IMR-90 (cell line): ENCODE results near the gene MADCAM1. TPM values are rescaled to one million over a fixed set of nuclear protein-coding genes. Genes with fewer than 3 reads are reported as not detected.

ENCODE experiments used
- ATAC-seq: fragments of 200-7000 bp; cut with Tn5 transposase; 2 replicates; pipeline ENCODE4 v1.9.1; 2020; ENCODE audit warnings: low read depth, mild to moderate bottlenecking, moderate library complexity
- BruUV-seq: library from RNA; stranded (reverse); fragments of 400-500 nt; replicated peaks from 2 replicates; lab custom pipeline; 2021; lab: Mats Ljungman, UMichigan
- CTCF ChIA-PET: fragments of 300-600 bp; formaldehyde crosslinking; extraction: SDS; loops from one replicate; lab custom pipeline; 2021; ENCODE audit warnings: antibody characterized with exemption; lab: Yijun Ruan, JAX
- POLR2A ChIA-PET: fragments of 300-600 bp; sonication (Branson Sonifier 250); formaldehyde crosslinking; loops from one replicate; lab custom pipeline; 2022; ENCODE audit warnings: antibody characterized with exemption; ENCODE audit not compliant: unreplicated experiment; lab: Charles Lee
- DNase-seq: peaks from one replicate; pipeline ENCODE4 v3.0.0; 2013
- H2AFZ ChIP-seq: replicated peaks from 2 replicates; pipeline ENCODE3; 2013; ENCODE audit warnings: low read length, mild to moderate bottlenecking; ENCODE audit not compliant: poor library complexity
- H2AK5ac ChIP-seq: 2 replicates; pipeline ENCODE4 v1.6.1; 2013; ENCODE audit warnings: low read depth, low read length, inconsistent platforms
- H2AK9ac ChIP-seq: replicated peaks from 2 replicates; pipeline ENCODE3; 2013; ENCODE audit warnings: mild to moderate bottlenecking, low read depth, low read length, moderate library complexity; ENCODE audit not compliant: poor library complexity
- H2BK120ac ChIP-seq: 2 replicates; pipeline ENCODE4 v1.6.1; 2013; ENCODE audit warnings: low read depth, low read length, inconsistent platforms
- H2BK15ac ChIP-seq: 3 replicates; pipeline ENCODE4 v1.6.1; 2013; ENCODE audit warnings: low read depth, low read length, inconsistent platforms
- H2BK20ac ChIP-seq: 2 replicates; pipeline ENCODE4 v1.6.1; 2013; ENCODE audit warnings: low read depth, mild to moderate bottlenecking, inconsistent platforms, low read length, moderate library complexity
- H2BK5ac ChIP-seq: 2 replicates; pipeline ENCODE4 v1.6.1; 2013; ENCODE audit warnings: mild to moderate bottlenecking, low read depth, low read length, inconsistent platforms; ENCODE audit not compliant: poor library complexity, severe bottlenecking
- H3K14ac ChIP-seq: replicated peaks from 2 replicates; pipeline ENCODE4 v1.6.1; 2013; ENCODE audit warnings: low read depth, low read length, inconsistent platforms
- H3K18ac ChIP-seq: 2 replicates; pipeline ENCODE4 v1.6.1; 2013; ENCODE audit warnings: low read depth, low read length, control low read depth
- H3K23ac ChIP-seq: 2 replicates; pipeline ENCODE4 v1.6.1; 2013; ENCODE audit warnings: low read depth, low read length, inconsistent platforms
- H3K27ac ChIP-seq: 2 replicates; pipeline ENCODE4 v1.5.1; 2013; ENCODE audit warnings: mild to moderate bottlenecking, control low read depth, low read length; ENCODE audit not compliant: insufficient read depth
- H3K27me3 ChIP-seq: 2 replicates; pipeline ENCODE4 v1.6.1; 2013; ENCODE audit warnings: low read length; ENCODE audit not compliant: control insufficient read depth, insufficient read depth
- H3K36me3 ChIP-seq: 2 replicates; pipeline ENCODE4 v1.6.1; 2013; ENCODE audit warnings: low read length, mixed read lengths; ENCODE audit not compliant: control insufficient read depth, insufficient read depth
- H3K4ac ChIP-seq: 2 replicates; pipeline ENCODE4 v1.6.1; 2013; ENCODE audit warnings: low read depth, low read length, inconsistent platforms
- H3K4me1 ChIP-seq: 2 replicates; pipeline ENCODE4 v1.6.1; 2013; ENCODE audit warnings: low read length, mixed read lengths; ENCODE audit not compliant: control insufficient read depth, insufficient read depth
- H3K4me2 ChIP-seq: 2 replicates; pipeline ENCODE4 v1.6.1; 2013; ENCODE audit warnings: low read depth, mild to moderate bottlenecking, control low read depth, low read length, moderate library complexity
- H3K4me3 ChIP-seq: 2 replicates; pipeline ENCODE4 v1.5.1; 2013; ENCODE audit warnings: low read depth, mild to moderate bottlenecking, control low read depth, low read length, moderate library complexity; ENCODE audit not compliant: insufficient read depth
- H3K56ac ChIP-seq: 2 replicates; pipeline ENCODE4 v1.6.1; 2013; ENCODE audit warnings: low read length, inconsistent platforms; ENCODE audit not compliant: insufficient read depth; ENCODE audit errors: extremely low read depth
- H3K79me1 ChIP-seq, 2 experiments: 2 replicates each; pipeline ENCODE4 v1.6.1; 2013; ENCODE audit warnings: low read length in 2 of 2, inconsistent platforms in 1 of 2, low read depth in 1 of 2
- H3K9ac ChIP-seq: 2 replicates; pipeline ENCODE4 v1.6.1; 2013; ENCODE audit warnings: low read depth, low read length, control low read depth
- H3K9me1 ChIP-seq: 2 replicates; pipeline ENCODE4 v1.6.1; 2013; ENCODE audit warnings: low read length, inconsistent platforms; ENCODE audit not compliant: insufficient read depth
- H3K9me3 ChIP-seq: 2 replicates; pipeline ENCODE4 v1.6.1; 2013; ENCODE audit warnings: low read length; ENCODE audit not compliant: control insufficient read depth, insufficient read depth
- H4K20me1 ChIP-seq: 2 replicates; pipeline ENCODE4 v1.6.1; 2013; ENCODE audit warnings: low read length, inconsistent platforms; ENCODE audit not compliant: insufficient read depth
- H4K5ac ChIP-seq: 2 replicates; pipeline ENCODE4 v1.6.1; 2013; ENCODE audit warnings: mild to moderate bottlenecking, low read depth, low read length, control low read depth
- H4K8ac ChIP-seq, 2 experiments: 2 replicates each; pipeline ENCODE4 v1.6.1; 2013; ENCODE audit warnings: low read depth in 2 of 2, low read length in 2 of 2, control low read depth in 1 of 2, inconsistent platforms in 1 of 2
- H4K91ac ChIP-seq: 2 replicates; pipeline ENCODE4 v1.6.1; 2013; ENCODE audit warnings: low read depth, low read length, inconsistent platforms; ENCODE audit not compliant: insufficient read depth
- ELK1 ChIP-seq: fragments of 150-350 bp; IDR thresholded peaks from 2 replicates; pipeline ENCODE4 v1.6.1; 2016; ENCODE audit warnings: low read depth, mild to moderate bottlenecking, low read length, moderate library complexity, borderline replicate concordance
- FOS ChIP-seq: fragments of 150-350 bp; IDR thresholded peaks from 2 replicates; pipeline ENCODE4 v1.6.1; 2016; ENCODE audit warnings: low read depth, low read length
- RCOR1 ChIP-seq: IDR thresholded peaks from 2 replicates; pipeline ENCODE4 v1.6.1; 2012; ENCODE audit warnings: mild to moderate bottlenecking, low read length, improper control_type of control experiment; ENCODE audit not compliant: insufficient replicate concordance
- USF2 ChIP-seq: fragments of 150-350 bp; IDR thresholded peaks from 2 replicates; pipeline ENCODE4 v1.6.1; 2017; ENCODE audit warnings: mild to moderate bottlenecking, antibody characterized with exemption, low read length, low read depth
- WGBS, 2 experiments: methylation state at CpG; one replicate each; pipeline versions ENCODE4 v1.1.5 to v1.1.7; 2013; ENCODE audit warnings: missing lambda C conversion rate in 2 of 2; ENCODE audit not compliant: insufficient read length in 1 of 2; ENCODE audit errors: extremely low coverage in 2 of 2; 5-methylcytosine and 5-hydroxymethylcytosine counted together
- dilution Hi-C: fragments of 300-500 bp; cut with HindIII; formaldehyde crosslinking; loops from one replicate; pipeline ENCODE4 v1.14.3; 2018; ENCODE audit warnings: low sequenced_read_pairs; ENCODE audit not compliant: unreplicated experiment
- in situ Hi-C: fragments of 300-500 bp; cut with MboI; formaldehyde crosslinking; loops from 3 replicates; pipeline ENCODE4 v1.14.3; 2019; ENCODE audit warnings: low sequenced_read_pairs, inconsistent platforms, mixed read lengths
- intact Hi-C: fragments of 100-400 bp; cut with micrococcal nuclease; formaldehyde crosslinking; loops from 2 replicates; pipeline ENCODE4 v1.10.0; 2022
- polyA plus RNA-seq, 3 experiments: library from polyadenylated mRNA; depleted of rRNA; stranded (reverse); fragments of >200 nt; gene quantifications; 2 replicates each; pipeline ENCODE4 v1.2.3, GENCODE V29; 2012; ENCODE audit warnings: low replicate concordance in 1 of 3
- total RNA-seq: library from RNA; depleted of rRNA; stranded (reverse); fragments of >200 nt; gene quantifications from 2 replicates; pipeline ENCODE4 v1.2.3, GENCODE V29; 2012

MADCAM1 gene
- total and polyA plus RNA-seq, 2 of the 4 experiments (the other 2 are of a cell fraction) = 0.24 TPM; not detected in 1

- no peak for TF ChIP-seq ELK1
Measured at GRCh38 chr19:496112-496665, at the start of gene MADCAM1 (continued).

GRCh38 chr19:447064-447426, 49.2 kb upstream of the MADCAM1 start:
- Histone ChIP-seq H3K4me1 (no peaks in the 10 kb centered on the region), H2AK9ac (no peak overlapping the region), H2BK20ac (no peak overlapping the region), H3K9ac (no peak overlapping the region), H3K4me2 (no peak overlapping the region), H2AK5ac (no peak overlapping the region), H4K20me1 (no peaks in the 10 kb centered on the region), H2BK120ac (no peak overlapping the region), H3K4me3 (no peak overlapping the region), H3K9me3 (peaks cover 17% of the 10 kb centered on the region), H3K27ac (no peak overlapping the region), H3K18ac (no peak overlapping the region), H3K9me1 (no peaks in the 10 kb centered on the region), H3K36me3 (no peaks in the 10 kb centered on the region), H3K27me3 (peaks cover 3% of the 10 kb centered on the region), H4K8ac (no peak overlapping the region), H3K23ac (no peak overlapping the region), H2AFZ (no peak overlapping the region), H4K91ac (no peak overlapping the region), H2BK15ac (no peak overlapping the region), H3K56ac (no peak overlapping the region), H2BK5ac (no peak overlapping the region), H4K5ac (no peak overlapping the region), H3K79me1 (no peaks in the 10 kb centered on the region), H3K4ac (no peak overlapping the region), H3K14ac (no peak overlapping the region)
- intact Hi-C loops (no loop called here), in situ Hi-C loops (no loop called here), dilution Hi-C loops (no loop called here)
- ChIA-PET POLR2A (no interaction called here), CTCF (no interaction called here)
- DNase-seq (no peak), ATAC-seq (no peak)
- 80% methylated on average over 2 of the region's 24 CpGs; no CpG with 5 or more reads in 1 of the 2 experiments for WGBS, 2 experiments
- TF ChIP-seq RCOR1 (no peak), USF2 (no peak), FOS (no peak), ELK1 (no peak)
- BruUV-seq = no TSS peak
